Panc1 (cell line): ENCODE data around the gene ARFGEF2. TPM values are rescaled to one million over a fixed set of nuclear protein-coding genes. Genes with fewer than 3 reads are reported as not detected.

Experiments
- ATAC-seq: fragments of 200-7000 bp; cut with Tn5 transposase; 2 replicates; pipeline ENCODE4 v1.9.1; 2020; ENCODE audit warnings: mild to moderate bottlenecking, moderate library complexity
- BruUV-seq: library from RNA; stranded (reverse); fragments of 400-500 nt; replicated peaks from 2 replicates; lab custom pipeline; 2021; lab: Mats Ljungman, UMichigan
- CTCF ChIA-PET: fragments of 300-600 bp; sonication (Branson Sonifier 250); formaldehyde crosslinking; loops from one replicate; lab custom pipeline; 2022; ENCODE audit warnings: antibody characterized with exemption; lab: Charles Lee
- POLR2A ChIA-PET: fragments of 300-600 bp; sonication (Branson Sonifier 250); formaldehyde crosslinking; loops from one replicate; lab custom pipeline; 2022; ENCODE audit warnings: antibody characterized with exemption; lab: Charles Lee
- DNase-seq: peaks from one replicate; pipeline ENCODE4 v3.0.0-alpha.2; 2010; ENCODE audit warnings: low read depth, low spot score
- H3K27ac ChIP-seq: 2 replicates; pipeline ENCODE4 v1.5.1; 2011; ENCODE audit warnings: mild to moderate bottlenecking, low read length, inconsistent platforms
- H3K27me3 ChIP-seq: fragments of 200-500 bp; sonication (Bioruptor generic); 2 replicates; pipeline ENCODE4 v1.6.0; 2014; ENCODE audit warnings: low read length, inconsistent platforms; ENCODE audit not compliant: control insufficient read depth, insufficient read depth
- H3K36me3 ChIP-seq: fragments of 200-500 bp; sonication (Bioruptor generic); 2 replicates; pipeline ENCODE4 v1.5.1; 2014; ENCODE audit warnings: inconsistent platforms, mild to moderate bottlenecking, low read length, moderate library complexity; ENCODE audit not compliant: control insufficient read depth, insufficient read depth
- H3K4me1 ChIP-seq: 2 replicates; pipeline ENCODE4 v1.5.1; 2011; ENCODE audit warnings: inconsistent platforms, mild to moderate bottlenecking, low read length, moderate library complexity; ENCODE audit not compliant: control insufficient read depth, insufficient read depth
- H3K4me3 ChIP-seq, 2 experiments: 2 replicates each; pipeline ENCODE4 v1.5.1; 2011 to 2012; ENCODE audit warnings: low read depth in 2 of 2, low read length in 2 of 2, mild to moderate bottlenecking in 2 of 2, inconsistent platforms in 1 of 2, moderate library complexity in 1 of 2
- H3K9me3 ChIP-seq: fragments of 200-500 bp; sonication (Bioruptor generic); 2 replicates; pipeline ENCODE4 v1.5.1; 2014; ENCODE audit warnings: low read depth, mild to moderate bottlenecking, inconsistent platforms, low read length, moderate library complexity; ENCODE audit not compliant: control insufficient read depth, insufficient read depth
- CTCF ChIP-seq: fragments of 450-650 bp; IDR thresholded peaks from 2 replicates; pipeline ENCODE4 v1.5.1; 2017; ENCODE audit warnings: mild to moderate bottlenecking
- POLR2AphosphoS5 ChIP-seq: IDR thresholded peaks from 2 replicates; pipeline ENCODE4 v1.6.1; 2012; ENCODE audit warnings: mild to moderate bottlenecking, low read depth, low read length, moderate library complexity
- REST ChIP-seq, 2 experiments: IDR thresholded peaks; 2 replicates each; pipeline ENCODE4 v1.6.1; 2011 to 2012; ENCODE audit warnings: low read depth in 2 of 2, control low read depth in 1 of 2, low read length in 1 of 2, mild to moderate bottlenecking in 1 of 2, moderate library complexity in 1 of 2; ENCODE audit not compliant: insufficient read depth in 1 of 2
- SIN3A ChIP-seq: IDR thresholded peaks from 2 replicates; pipeline ENCODE4 v1.6.1; 2012; ENCODE audit warnings: low read depth, mild to moderate bottlenecking, low read length, moderate library complexity, borderline replicate concordance; ENCODE audit not compliant: insufficient read depth
- TCF7L2 ChIP-seq: IDR thresholded peaks from 2 replicates; pipeline ENCODE4 v1.6.1; 2011; ENCODE audit warnings: mild to moderate bottlenecking, low read depth, low read length, inconsistent platforms
- in situ Hi-C: cut with HindIII; loops from 2 replicates; pipeline ENCODE4 v1.10.0; 2016; ENCODE audit warnings: low sequenced_read_pairs, low pct_unique_long_range_greater_than_20kb
- intact Hi-C: fragments of 100-400 bp; cut with micrococcal nuclease; formaldehyde crosslinking; loops from one replicate; pipeline ENCODE4 v1.10.0; 2022; ENCODE audit not compliant: unreplicated experiment
- total RNA-seq: library from RNA; stranded (reverse); gene quantifications from one replicate; pipeline ENCODE4 v1.2.1, GENCODE V29; 2021; ENCODE audit not compliant: unreplicated experiment

ARFGEF2 gene
- total RNA-seq, 1 experiment from 2014 or later: 36.6 TPM

- DNase-seq (no peak), ATAC-seq (no peak)
- Histone ChIP-seq H3K27me3 (no peaks in the 10 kb centered on the region), H3K36me3 (peaks cover 9% of the 10 kb centered on the region), H3K9me3 (no peaks in the 10 kb centered on the region), H3K4me3 (no peak overlapping the region), H3K4me1 (no peaks in the 10 kb centered on the region), H3K27ac (no peak overlapping the region)
- ChIA-PET POLR2A (no interaction called here), CTCF (interaction anchor here (0.7 to 1.1 kb wide), 2 partner anchors 301 to 1203 kb away, joined by 3 read pairs; no protein-coding TSS in a partner anchor)
- in situ Hi-C loops: no loop called here
- TF ChIP-seq TCF7L2: no peak
- no TSS peak for BruUV-seq
- intact Hi-C loops: no loop called here
Measured at GRCh38 chr20:48958743-48959142, 37.2 kb downstream of the ARFGEF2 start.

GRCh38 chr20:48959899-48960550 is 38.5 kb downstream of the ARFGEF2 start:
- no TSS peak for BruUV-seq
- in situ Hi-C loops: no loop called here
- Histone ChIP-seq H3K4me1 (no peaks in the 10 kb centered on the region), H3K27ac (no peak overlapping the region), H3K4me3 (no peak overlapping the region), H3K27me3 (no peaks in the 10 kb centered on the region), H3K36me3 (no peaks in the 10 kb centered on the region), H3K9me3 (no peaks in the 10 kb centered on the region)
- ATAC-seq: no peak
- no peak for DNase-seq
- TF ChIP-seq SIN3A: no peak
- no peak for TF ChIP-seq POLR2AphosphoS5
- TF ChIP-seq TCF7L2: no peak
- no peak for TF ChIP-seq REST (IDR thresholded peaks at IDR 0.05; ENCODE audit: insufficient read depth in 1 of 2, low read depth in 2 of 2, low read length in 1 of 2)
- no peak for TF ChIP-seq CTCF
- intact Hi-C loops: no loop called here
- CTCF ChIA-PET: no interaction called here
- POLR2A ChIA-PET: no interaction called here

- Histone ChIP-seq H3K27me3 (no peaks in the 10 kb centered on the region), H3K4me1 (no peaks in the 10 kb centered on the region), H3K4me3 (no peak overlapping the region), H3K9me3 (no peaks in the 10 kb centered on the region), H3K36me3 (0 out of 2 replicates have a peak, but pooled peaks cover 2% of the 10 kb centered on the region), H3K27ac (no peak overlapping the region)
- CTCF ChIA-PET: no interaction called here
- POLR2A ChIA-PET: no interaction called here
- intact Hi-C loops (no loop called here), in situ Hi-C loops (no loop called here)
- DNase-seq (no peak), ATAC-seq (no peak)
- TF ChIP-seq SIN3A (no peak), POLR2AphosphoS5 (no peak), CTCF (no peak), TCF7L2 (no peak), REST (IDR thresholded peaks at IDR 0.05; ENCODE audit: insufficient read depth in 1 of 2, low read depth in 2 of 2, low read length in 1 of 2) (no peak)
- BruUV-seq: no TSS peak
Measured at GRCh38 chr20:48962421-48962820, 40.9 kb downstream of the ARFGEF2 start.
